Mesothelial cell of epicardium (in vitro differentiated cells): ENCODE results near the gene MMP20. TPM values are rescaled to one million over a fixed set of nuclear protein-coding genes. Genes with fewer than 3 reads are reported as not detected.

Experiments
- DNase-seq, 2 experiments: peaks; one replicate each; pipeline ENCODE4 v3.0.0; 2021; ENCODE audit warnings: low spot score in 2 of 2; ENCODE audit not compliant: unreplicated experiment in 2 of 2
- H3K27ac Mint-ChIP-seq: 2 replicates; pipeline ENCODE4 v1.8.0; 2021; ENCODE audit warnings: mixed read lengths
- H3K27me3 Mint-ChIP-seq: 2 replicates; pipeline ENCODE4 v1.8.0; 2021; ENCODE audit warnings: low read depth, mixed read lengths
- H3K36me3 Mint-ChIP-seq: 2 replicates; pipeline ENCODE4 v1.8.0; 2021; ENCODE audit warnings: mixed read lengths
- H3K4me1 Mint-ChIP-seq: 2 replicates; pipeline ENCODE4 v1.8.0; 2021; ENCODE audit warnings: mixed read lengths
- H3K4me3 Mint-ChIP-seq: 2 replicates; pipeline ENCODE4 v1.8.0; 2021; ENCODE audit warnings: mild to moderate bottlenecking, moderate library complexity, mixed read lengths
- H3K9me3 Mint-ChIP-seq: 2 replicates; pipeline ENCODE4 v1.8.0; 2021; ENCODE audit warnings: mixed read lengths
- CTCF ChIP-seq: fragments of 200-600 bp; sonication (generic); IDR thresholded peaks from one replicate; pipeline ENCODE4 v1.5.0; 2021; ENCODE audit warnings: antibody characterized with exemption; ENCODE audit not compliant: unreplicated experiment
- total RNA-seq: library from RNA; stranded (reverse); gene quantifications from 3 replicates; pipeline ENCODE4 v1.2.1, GENCODE V29; 2021

The MMP20 gene
- total RNA-seq, 1 donor from 2014 or later = not detected

- Mint-ChIP-seq H3K36me3 (no peaks in the 10 kb centered on the region), H3K4me3 (no peak overlapping the region), H3K4me1 (no peaks in the 10 kb centered on the region), H3K27ac (no peak overlapping the region), H3K27me3 (peaks cover 3% of the 10 kb centered on the region), H3K9me3 (no peaks in the 10 kb centered on the region)
- no peak for TF ChIP-seq CTCF
- DNase-seq = no peak
Measured at GRCh38 chr11:102661040-102661439, 35.9 kb upstream of the MMP20 start.

GRCh38 chr11:102656528-102656927, 31.4 kb upstream of the MMP20 start:
- Mint-ChIP-seq H3K4me1 (no peaks in the 10 kb centered on the region), H3K27me3 (peaks cover 4% of the 10 kb centered on the region), H3K27ac (no peak overlapping the region), H3K36me3 (no peaks in the 10 kb centered on the region), H3K4me3 (no peak overlapping the region), H3K9me3 (peaks cover 8% of the 10 kb centered on the region)
- DNase-seq = no peak
- TF ChIP-seq CTCF = no peak

- H3K36me3 Mint-ChIP-seq = no peaks in the 10 kb centered on the region
- peaks cover 15% of the 10 kb centered on the region for H3K9me3 Mint-ChIP-seq
- peaks cover 4% of the 10 kb centered on the region for H3K27me3 Mint-ChIP-seq
- DNase-seq = no peak
- TF ChIP-seq CTCF = no peak
- no peak overlapping the region for H3K4me3 Mint-ChIP-seq
- no peak overlapping the region for H3K27ac Mint-ChIP-seq
- no peaks in the 10 kb centered on the region for H3K4me1 Mint-ChIP-seq
Measured at GRCh38 chr11:102655547-102655946, 30.4 kb upstream of the MMP20 start.

GRCh38 chr11:102654761-102655160, 29.6 kb upstream of the MMP20 start:
- H3K27ac Mint-ChIP-seq = no peak overlapping the region
- H3K4me3 Mint-ChIP-seq = no peak overlapping the region
- H3K9me3 Mint-ChIP-seq = peaks cover 17% of the 10 kb centered on the region
- H3K4me1 Mint-ChIP-seq = no peaks in the 10 kb centered on the region
- peaks cover 4% of the 10 kb centered on the region for H3K27me3 Mint-ChIP-seq
- DNase-seq = no peak
- H3K36me3 Mint-ChIP-seq = no peaks in the 10 kb centered on the region
- no peak for TF ChIP-seq CTCF

GRCh38 chr11:102653744-102654291, 28.7 kb upstream of the MMP20 start:
- no peak for TF ChIP-seq CTCF
- H3K4me3 Mint-ChIP-seq = no peak overlapping the region
- DNase-seq = no peak
- H3K27ac Mint-ChIP-seq = no peak overlapping the region
- H3K36me3 Mint-ChIP-seq = no peaks in the 10 kb centered on the region
- peaks cover 17% of the 10 kb centered on the region for H3K9me3 Mint-ChIP-seq
- H3K4me1 Mint-ChIP-seq = no peaks in the 10 kb centered on the region
- H3K27me3 Mint-ChIP-seq = peaks cover 4% of the 10 kb centered on the region

- Mint-ChIP-seq H3K36me3 (no peaks in the 10 kb centered on the region), H3K4me3 (no peak overlapping the region), H3K27me3 (no peaks in the 10 kb centered on the region), H3K27ac (no peak overlapping the region), H3K9me3 (peaks cover 9% of the 10 kb centered on the region), H3K4me1 (no peaks in the 10 kb centered on the region)
- DNase-seq = no peak
- TF ChIP-seq CTCF = no peak
Measured at GRCh38 chr11:102647430-102647829, 22.3 kb upstream of the MMP20 start.
